ENCODE measurements around the gene SHBG. TPM values are rescaled to one million over a fixed set of nuclear protein-coding genes. Genes with fewer than 3 reads are reported as not detected.

Gene SHBG
- total and polyA plus RNA-seq, 2 of the 4 experiments (the other 2 are of a cell fraction), result 0.36 to 0.38 TPM

DNA sequence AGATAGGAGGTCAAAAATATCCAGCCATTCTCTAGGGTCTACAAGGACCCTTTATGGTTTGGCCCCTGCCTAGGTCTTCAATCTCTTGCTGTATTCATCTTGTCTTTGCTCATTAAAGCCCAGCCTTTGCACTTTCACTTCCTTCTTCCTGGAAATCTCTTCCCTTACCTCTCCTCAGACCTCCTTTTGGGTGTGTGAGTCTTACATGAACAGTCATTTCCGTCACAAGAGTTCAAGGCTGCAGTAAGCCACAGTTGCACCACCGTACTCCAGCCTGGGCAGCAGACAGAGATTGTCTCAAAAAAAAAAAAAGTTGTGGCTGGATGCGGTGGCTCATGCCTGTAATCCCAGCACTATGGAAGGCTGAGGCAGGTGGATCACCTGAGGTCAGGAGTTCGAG is 14.8 kb downstream of the SHBG start:
- intact Hi-C loops (cut with micrococcal nuclease), result no loop called here
- Histone ChIP-seq H4K5ac (ENCODE audit: low read depth, low read length) (no peak overlapping the region), H2AFZ (replicated peaks; ENCODE audit: low read length, poor library complexity) (no peak overlapping the region), H3K79me1 (ENCODE audit: low read depth in 1 of 2, low read length in 2 of 2) (no peaks in the 10 kb centered on the region), H2BK15ac (ENCODE audit: low read depth, low read length) (no peak overlapping the region), H3K36me3 (ENCODE audit: control insufficient read depth, insufficient read depth, low read length) (no peaks in the 10 kb centered on the region), H3K9me3 (ENCODE audit: control insufficient read depth, insufficient read depth, low read length) (no peaks in the 10 kb centered on the region), H2AK5ac (ENCODE audit: low read depth, low read length) (no peak overlapping the region), H3K23ac (ENCODE audit: low read depth, low read length) (no peak overlapping the region), H2BK20ac (ENCODE audit: low read depth, low read length) (no peak overlapping the region), H2BK5ac (ENCODE audit: low read depth, low read length, poor library complexity, severe bottlenecking) (no peak overlapping the region), H2BK120ac (ENCODE audit: low read depth, low read length) (no peak overlapping the region), H3K14ac (replicated peaks; ENCODE audit: low read depth, low read length) (no peak overlapping the region), H3K56ac (ENCODE audit: extremely low read depth, insufficient read depth, low read length) (no peak overlapping the region), H3K27me3 (ENCODE audit: control insufficient read depth, insufficient read depth, low read length) (peaks cover 8% of the 10 kb centered on the region), H4K91ac (ENCODE audit: insufficient read depth, low read depth, low read length) (no peak overlapping the region), H3K9me1 (ENCODE audit: insufficient read depth, low read length) (no peaks in the 10 kb centered on the region), H3K4ac (ENCODE audit: low read depth, low read length) (no peak overlapping the region), H3K4me2 (ENCODE audit: low read depth, low read length) (no peak overlapping the region), H3K4me1 (ENCODE audit: control insufficient read depth, insufficient read depth, low read length) (no peaks in the 10 kb centered on the region), H4K8ac (ENCODE audit: low read depth in 2 of 2, low read length in 2 of 2) (no peak overlapping the region), H3K27ac (ENCODE audit: insufficient read depth, low read length) (no peak overlapping the region), H2AK9ac (replicated peaks; ENCODE audit: low read depth, low read length, poor library complexity) (no peak overlapping the region), H3K18ac (ENCODE audit: low read depth, low read length) (no peak overlapping the region), H3K9ac (ENCODE audit: low read depth, low read length) (no peak overlapping the region), H4K20me1 (ENCODE audit: insufficient read depth, low read length) (no peaks in the 10 kb centered on the region), H3K4me3 (ENCODE audit: insufficient read depth, low read depth, low read length) (no peak overlapping the region)
- dilution Hi-C loops (cut with HindIII; ENCODE audit: low sequenced_read_pairs, unreplicated experiment), result no loop called here
- ChIA-PET POLR2A (ENCODE audit: unreplicated experiment) (no interaction called here), CTCF (no interaction called here)
- no peak for ATAC-seq (ENCODE audit: low read depth)
- DNase-seq, result no peak
- no TSS peak for BruUV-seq (replicated peaks)
- no CpG with 5 or more reads among the region's 4 CpGs for WGBS, 2 experiments (ENCODE audit: extremely low coverage in 2 of 2, insufficient read length in 1 of 2)
- TF ChIP-seq USF2 (IDR thresholded peaks at IDR 0.05; ENCODE audit: low read depth, low read length), result no peak
- TF ChIP-seq BHLHE40 (IDR thresholded peaks at IDR 0.05; ENCODE audit: low read depth, low read length), result no peak
- TF ChIP-seq, protein P1, sequence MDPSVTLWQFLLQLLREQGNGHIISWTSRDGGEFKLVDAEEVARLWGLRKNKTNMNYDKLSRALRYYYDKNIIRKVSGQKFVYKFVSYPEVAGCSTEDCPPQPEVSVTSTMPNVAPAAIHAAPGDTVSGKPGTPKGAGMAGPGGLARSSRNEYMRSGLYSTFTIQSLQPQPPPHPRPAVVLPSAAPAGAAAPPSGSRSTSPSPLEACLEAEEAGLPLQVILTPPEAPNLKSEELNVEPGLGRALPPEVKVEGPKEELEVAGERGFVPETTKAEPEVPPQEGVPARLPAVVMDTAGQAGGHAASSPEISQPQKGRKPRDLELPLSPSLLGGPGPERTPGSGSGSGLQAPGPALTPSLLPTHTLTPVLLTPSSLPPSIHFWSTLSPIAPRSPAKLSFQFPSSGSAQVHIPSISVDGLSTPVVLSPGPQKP (IDR thresholded peaks at IDR 0.05; ENCODE audit: borderline replicate concordance, low read depth, low read length), result no peak
- no peak for TF ChIP-seq MAZ (IDR thresholded peaks at IDR 0.05; ENCODE audit: borderline replicate concordance, low read depth, low read length)
- no peak for TF ChIP-seq FOS (IDR thresholded peaks at IDR 0.05; ENCODE audit: low read depth, low read length)
- TF ChIP-seq SMC3 (IDR thresholded peaks at IDR 0.05; ENCODE audit: low read depth, low read length), result no peak
- no peak for TF ChIP-seq MXI1 (IDR thresholded peaks at IDR 0.05; ENCODE audit: borderline replicate concordance, low read depth, low read length)
- no peak for TF ChIP-seq POLR2A (IDR thresholded peaks at IDR 0.05; ENCODE audit: low read depth, low read length)
- no peak for TF ChIP-seq RAD21 (IDR thresholded peaks at IDR 0.05; ENCODE audit: low read length)
- TF ChIP-seq CEBPB (IDR thresholded peaks at IDR 0.05; ENCODE audit: low read depth, low read length), result no peak
- no peak for TF ChIP-seq RFX5 (IDR thresholded peaks at IDR 0.05; ENCODE audit: low read depth, low read length)
- in situ Hi-C loops (cut with MboI; ENCODE audit: low sequenced_read_pairs), result no loop called here
